ENCODE measurements around the gene SF3B1.
"Not testable (repeated sequence)": the region's sequence is repeated elsewhere in the genome, so short reads cannot be mapped to it uniquely, and the experiment has no call there.

Gene SF3B1, protein sequence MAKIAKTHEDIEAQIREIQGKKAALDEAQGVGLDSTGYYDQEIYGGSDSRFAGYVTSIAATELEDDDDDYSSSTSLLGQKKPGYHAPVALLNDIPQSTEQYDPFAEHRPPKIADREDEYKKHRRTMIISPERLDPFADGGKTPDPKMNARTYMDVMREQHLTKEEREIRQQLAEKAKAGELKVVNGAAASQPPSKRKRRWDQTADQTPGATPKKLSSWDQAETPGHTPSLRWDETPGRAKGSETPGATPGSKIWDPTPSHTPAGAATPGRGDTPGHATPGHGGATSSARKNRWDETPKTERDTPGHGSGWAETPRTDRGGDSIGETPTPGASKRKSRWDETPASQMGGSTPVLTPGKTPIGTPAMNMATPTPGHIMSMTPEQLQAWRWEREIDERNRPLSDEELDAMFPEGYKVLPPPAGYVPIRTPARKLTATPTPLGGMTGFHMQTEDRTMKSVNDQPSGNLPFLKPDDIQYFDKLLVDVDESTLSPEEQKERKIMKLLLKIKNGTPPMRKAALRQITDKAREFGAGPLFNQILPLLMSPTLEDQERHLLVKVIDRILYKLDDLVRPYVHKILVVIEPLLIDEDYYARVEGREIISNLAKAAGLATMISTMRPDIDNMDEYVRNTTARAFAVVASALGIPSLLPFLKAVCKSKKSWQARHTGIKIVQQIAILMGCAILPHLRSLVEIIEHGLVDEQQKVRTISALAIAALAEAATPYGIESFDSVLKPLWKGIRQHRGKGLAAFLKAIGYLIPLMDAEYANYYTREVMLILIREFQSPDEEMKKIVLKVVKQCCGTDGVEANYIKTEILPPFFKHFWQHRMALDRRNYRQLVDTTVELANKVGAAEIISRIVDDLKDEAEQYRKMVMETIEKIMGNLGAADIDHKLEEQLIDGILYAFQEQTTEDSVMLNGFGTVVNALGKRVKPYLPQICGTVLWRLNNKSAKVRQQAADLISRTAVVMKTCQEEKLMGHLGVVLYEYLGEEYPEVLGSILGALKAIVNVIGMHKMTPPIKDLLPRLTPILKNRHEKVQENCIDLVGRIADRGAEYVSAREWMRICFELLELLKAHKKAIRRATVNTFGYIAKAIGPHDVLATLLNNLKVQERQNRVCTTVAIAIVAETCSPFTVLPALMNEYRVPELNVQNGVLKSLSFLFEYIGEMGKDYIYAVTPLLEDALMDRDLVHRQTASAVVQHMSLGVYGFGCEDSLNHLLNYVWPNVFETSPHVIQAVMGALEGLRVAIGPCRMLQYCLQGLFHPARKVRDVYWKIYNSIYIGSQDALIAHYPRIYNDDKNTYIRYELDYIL

DNA sequence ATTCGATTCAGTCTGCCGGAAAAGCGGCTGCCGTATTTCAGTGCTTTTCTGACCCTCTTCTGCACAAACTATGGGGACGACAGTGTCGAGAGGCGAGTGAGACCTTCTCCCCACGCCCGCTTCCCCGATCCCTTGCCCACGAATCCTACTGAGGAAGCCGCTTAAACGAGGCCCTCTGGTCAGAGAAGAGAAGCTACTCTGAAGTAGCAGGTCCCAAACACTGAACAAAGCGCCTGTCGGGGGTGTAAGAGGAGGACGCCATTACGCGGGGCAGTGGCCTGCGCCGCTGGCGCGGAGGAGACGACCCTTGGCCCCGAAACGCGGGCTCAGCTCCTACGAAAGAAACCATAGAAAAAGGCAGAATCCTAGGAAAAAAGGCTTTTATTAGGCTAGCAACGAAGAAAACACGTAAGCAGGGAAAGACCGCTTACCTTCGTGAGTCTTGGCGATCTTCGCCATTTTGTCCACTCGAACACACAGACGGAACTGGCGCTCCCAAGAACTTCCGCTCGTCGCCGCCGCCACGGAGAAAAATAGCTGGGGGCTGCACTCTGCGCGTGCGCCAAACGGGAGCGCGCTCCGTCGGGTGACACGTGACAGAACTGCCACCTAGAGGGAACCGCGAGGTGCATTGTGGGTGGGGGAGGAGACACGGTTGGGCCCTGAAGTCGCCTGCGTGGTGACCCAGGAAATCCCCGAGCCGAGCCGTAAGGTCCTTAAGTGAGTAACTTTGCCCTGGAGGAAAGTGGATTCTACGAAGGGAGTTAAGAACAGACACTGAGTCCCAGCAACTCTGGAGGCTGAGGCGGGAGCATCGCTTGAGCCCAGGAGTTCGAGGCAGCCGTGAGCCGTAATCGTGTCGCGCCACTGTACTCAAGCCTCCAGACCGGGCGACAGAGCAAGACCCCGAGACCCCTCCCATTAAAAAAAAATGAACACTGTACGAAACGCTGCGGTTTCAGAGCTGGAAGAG is at the start of gene SF3B1:
Gene SF3B1 (minus strand): TSS at position 488 of the 973 bp plus-strand sequence. CDS start 29 bp downstream, at position 459.
- DNase-seq (ENCODE audit: low read depth in 1 of 2, low spot score in 1 of 2): peak; percentile 96 to 97

DNA sequence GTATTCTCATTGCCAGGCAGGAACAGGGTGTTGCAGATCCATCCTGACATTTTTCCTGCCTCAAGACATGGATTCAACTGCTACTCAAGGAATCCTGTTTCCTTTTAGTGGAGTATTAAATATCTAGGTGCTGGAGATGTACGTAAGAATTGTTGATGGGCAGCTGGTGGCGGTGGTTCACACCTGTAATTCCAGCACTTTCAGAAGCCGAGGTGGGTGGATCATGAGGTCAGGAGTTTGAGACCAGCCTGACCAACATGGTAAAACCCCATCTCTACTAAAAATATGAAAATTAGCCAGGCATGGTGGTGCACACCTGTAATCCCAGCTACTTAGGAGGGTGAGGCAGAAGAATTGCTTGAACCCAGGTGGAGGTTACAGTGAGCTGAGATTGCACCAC is 49.4 kb upstream of the SF3B1 start:
- not testable (repeated sequence) for DNase-seq (ENCODE audit: low read depth in 1 of 2, low spot score in 1 of 2)

DNA sequence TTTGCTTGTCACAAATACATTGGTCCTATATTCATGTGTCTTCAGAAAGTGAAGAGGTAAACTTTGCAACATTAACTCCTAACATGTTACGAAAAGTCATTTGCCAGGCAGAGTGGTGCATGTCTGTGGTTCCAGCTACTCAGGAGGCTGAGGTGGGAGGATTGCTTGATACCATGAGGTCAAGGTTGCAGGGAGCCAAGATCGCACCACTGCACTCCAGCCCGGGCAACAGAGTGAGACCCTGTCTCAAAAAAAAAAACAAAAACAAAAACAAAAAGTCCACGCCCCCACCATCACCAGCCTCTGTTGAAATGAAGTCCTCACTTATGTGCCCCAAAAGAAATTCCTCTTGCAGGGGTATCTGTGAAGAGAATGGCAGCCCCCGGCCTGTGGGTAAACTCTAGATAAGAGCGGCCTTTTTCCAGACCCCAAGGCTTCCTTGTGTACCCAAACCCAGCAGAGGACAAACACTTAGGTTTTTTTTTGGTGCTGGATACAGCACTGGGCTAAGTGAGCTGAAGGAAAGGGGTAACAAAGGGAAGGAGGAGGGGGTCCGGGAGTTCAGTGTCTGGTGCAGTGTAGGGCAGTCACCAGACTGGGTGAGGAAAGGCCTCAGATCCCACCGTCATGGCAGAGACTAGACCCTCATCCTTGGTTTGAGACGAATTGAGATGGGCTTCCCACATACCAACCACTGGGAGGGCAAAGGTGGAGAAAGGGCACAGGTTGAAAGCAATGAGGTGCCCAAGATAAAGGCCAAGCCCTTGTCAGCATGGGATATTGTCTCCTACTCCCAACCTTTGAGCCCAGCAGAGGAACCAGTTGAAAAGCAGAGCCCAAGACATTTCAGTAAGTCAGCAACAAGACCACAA is 45.6 kb upstream of the SF3B1 start:
- DNase-seq (ENCODE audit: low read depth in 1 of 2, low spot score in 1 of 2): no peak

DNA sequence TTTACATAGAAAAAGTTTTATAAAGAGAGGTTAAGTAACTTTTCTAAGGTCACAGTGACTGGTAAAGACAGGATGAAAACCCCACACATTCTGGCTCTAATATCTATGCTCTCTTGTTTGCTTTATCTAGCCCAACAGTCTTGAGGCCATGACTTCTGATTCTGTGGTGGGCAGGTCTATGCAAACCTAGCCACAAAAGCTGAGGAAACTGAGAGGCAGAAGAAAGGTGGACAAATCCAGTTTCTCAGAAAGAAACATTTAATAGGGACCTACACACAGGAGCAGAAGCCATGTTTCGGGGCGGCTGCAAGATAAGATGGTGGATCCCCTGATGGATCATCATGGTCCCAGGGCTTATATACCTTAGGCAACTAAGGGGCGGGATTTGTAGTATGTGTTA is 43.0 kb upstream of the SF3B1 start:
- no peak for DNase-seq (ENCODE audit: low read depth in 1 of 2, low spot score in 1 of 2)

DNA sequence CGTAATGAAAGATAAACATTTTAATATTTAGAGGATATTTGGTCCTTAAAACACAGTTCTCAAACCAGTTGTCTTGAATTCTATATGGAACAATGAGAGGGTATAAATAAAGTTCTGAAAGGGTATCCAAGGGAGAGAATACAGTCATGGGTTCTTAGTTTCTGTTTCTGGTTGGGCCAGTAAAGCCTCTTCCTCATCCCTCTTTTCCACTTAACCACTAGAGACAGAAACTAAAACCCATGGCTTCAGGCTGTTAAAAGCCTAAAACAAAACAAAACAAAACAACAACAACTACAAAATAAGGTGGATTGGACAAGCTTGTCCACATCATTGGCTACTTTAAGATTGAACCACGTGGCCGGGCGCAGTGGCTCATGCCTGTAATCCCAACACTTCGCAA is 37.3 kb upstream of the SF3B1 start:
- no peak for DNase-seq (ENCODE audit: low read depth in 1 of 2, low spot score in 1 of 2)

DNA sequence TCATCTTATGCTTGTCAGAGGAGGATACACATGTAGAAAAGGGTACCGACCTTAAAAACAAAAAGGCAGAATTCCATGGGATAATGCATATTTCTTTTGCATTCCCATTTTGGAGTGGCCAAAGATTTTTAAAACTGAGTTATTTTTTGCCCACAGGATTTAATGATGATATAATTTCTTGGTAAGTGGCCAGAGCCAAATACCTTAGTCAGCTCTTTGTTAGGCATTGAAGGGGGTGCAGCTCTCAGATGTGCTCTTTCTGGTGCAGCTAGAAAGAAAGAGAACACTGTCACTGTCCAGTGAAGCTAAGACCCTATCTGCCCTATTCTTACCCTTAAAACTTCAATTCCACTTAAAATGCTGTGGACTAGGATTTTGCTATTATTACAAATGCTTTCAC is 29.3 kb upstream of the SF3B1 start:
- DNase-seq (ENCODE audit: low read depth in 1 of 2, low spot score in 1 of 2): no peak

DNA sequence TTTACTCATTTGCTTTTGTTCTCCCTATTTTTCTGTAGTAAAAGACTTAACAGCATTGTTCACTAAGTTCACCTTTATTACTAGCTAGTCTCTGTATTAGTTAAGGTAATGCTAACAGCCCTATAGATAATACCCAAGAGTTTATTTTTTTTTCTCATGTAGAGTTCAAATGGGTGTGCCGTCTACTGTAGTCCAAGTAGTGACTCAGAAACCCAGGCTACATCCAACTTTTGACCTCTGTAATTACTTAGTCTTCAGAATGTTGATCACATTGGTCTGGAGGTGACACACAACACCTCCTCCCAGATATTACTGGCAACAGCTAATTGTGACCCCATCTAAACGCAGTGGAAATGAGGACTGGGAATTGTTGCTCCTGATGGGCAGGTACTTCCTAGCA is 26.2 kb upstream of the SF3B1 start:
- no peak for DNase-seq (ENCODE audit: low read depth in 1 of 2, low spot score in 1 of 2)

DNA sequence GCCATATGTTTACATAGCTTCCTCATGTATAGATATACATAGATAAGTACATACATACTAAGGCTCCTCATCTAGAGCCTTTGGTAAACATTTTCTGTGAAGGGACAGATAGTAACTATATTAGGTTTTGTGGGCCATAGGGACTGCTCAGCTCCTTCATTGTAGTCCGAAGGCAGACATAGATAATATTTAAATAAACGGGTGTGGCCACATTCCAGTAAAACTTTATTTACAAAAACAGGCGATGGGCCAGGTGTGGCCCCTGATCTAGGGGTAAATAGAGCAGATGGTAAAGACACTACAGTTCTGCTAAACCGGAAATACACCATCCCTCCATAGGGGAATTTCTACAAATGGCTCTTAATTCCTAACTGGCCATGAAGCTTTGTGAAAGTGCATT is 25.8 kb upstream of the SF3B1 start:
- DNase-seq (ENCODE audit: low read depth in 1 of 2, low spot score in 1 of 2): no peak

DNA sequence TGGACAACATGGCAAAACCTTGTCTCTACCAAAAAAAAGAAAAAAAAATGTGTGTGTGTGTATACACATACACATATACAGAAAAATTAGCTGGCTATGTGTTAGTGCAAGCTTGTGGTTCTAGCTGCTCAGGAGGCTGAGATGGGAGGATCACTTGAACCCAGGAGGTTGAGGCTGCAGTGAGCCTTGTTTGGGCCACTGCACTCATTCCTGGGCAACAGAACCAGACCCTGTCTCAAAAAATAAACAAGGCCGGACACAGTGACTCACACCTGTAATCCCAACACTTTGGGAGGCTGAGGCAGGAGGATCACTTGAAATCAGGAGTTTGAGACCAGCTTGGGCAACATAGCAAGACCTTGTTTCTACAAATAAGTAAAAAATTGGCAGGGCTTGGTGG is 20.6 kb upstream of the SF3B1 start:
- no peak for DNase-seq (ENCODE audit: low read depth in 1 of 2, low spot score in 1 of 2)

DNA sequence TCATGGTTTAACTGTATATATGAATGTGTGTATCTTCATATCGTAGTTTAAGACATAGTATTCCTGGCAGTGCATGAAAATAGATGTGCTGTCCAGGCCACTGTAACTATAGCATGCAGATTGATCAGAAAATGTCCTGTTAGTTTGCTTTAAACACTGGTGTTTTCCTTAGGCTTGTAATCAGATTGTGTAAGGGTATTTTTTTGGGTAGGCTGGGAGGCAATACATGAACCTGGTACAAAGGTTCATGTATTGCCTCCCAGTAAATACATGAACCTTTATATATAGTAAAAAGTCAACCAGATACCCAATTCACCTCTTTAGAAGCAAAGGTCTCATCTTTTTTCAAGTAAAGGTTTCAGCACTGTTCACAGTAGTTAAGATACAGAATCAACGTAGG is 20.1 kb upstream of the SF3B1 start:
- DNase-seq (ENCODE audit: low read depth in 1 of 2, low spot score in 1 of 2): no peak

DNA sequence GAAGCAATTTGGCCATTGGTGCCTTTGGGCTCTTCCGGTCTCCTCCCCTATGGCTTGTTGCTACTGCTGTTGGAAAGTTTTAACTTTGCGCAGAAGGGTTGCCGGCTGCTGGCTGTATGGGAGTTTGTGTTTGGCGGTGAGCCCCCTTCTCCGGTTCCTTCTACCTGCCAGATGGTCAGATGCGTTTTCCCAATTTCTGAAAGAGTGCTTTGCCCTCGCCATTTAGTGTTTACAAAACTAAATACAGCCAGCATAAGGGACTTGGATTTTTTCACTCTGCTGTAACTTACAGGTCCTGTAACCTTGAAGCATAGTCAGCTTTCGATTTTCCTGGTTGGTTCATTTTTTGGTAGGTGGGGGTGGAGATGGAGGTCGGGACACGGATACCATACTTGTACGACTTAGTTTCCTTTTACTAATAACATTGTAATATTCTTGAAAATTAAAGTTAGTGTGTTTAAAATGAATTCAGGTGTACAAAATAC is 19.1 kb upstream of the SF3B1 start:
- DNase-seq (ENCODE audit: low read depth in 1 of 2, low spot score in 1 of 2): no peak

DNA sequence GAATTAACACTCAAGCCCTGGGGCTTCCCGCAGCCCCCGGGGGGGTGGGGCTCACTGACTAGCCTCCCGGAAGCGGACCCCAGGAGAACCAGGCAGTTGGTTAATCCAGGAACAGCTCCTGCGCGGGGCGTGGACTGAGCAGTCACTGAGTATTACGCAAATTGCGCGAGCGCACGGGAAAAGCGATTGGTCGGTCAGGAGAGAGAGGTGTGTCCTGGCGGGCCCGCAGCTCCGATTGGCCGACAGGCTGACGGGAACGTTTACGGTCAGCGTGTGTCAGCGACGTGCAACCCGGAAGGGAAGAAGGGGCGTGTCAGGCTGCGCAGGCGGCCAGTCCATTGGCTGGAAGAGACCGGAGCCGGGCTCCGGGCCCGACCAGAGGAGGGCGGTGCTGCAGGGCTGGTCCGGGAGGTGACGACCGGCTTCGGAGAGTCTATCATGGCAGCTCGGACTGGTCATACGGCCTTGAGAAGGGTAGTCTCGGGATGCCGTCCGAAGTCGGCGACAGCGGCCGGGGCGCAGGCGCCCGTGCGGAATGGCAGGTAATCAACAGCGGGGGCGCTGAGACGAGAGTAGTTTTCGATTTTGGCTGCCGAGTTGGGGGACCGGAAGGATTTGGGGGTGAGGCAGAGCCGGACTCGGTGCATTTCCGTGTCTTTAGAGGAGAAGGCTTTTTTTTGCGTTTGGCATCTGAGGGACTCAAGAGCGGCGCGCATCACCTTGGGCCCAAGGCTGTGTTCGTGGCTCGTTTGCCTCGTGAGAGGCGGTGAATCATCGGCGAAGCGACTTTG is 18.5 kb upstream of the SF3B1 start, which contains the start of gene COQ10B:
Gene COQ10B (plus strand): TSS at position 430 of the 791 bp plus-strand sequence. CDS start 9 bp downstream, at position 439.
- DNase-seq (ENCODE audit: low read depth in 1 of 2, low spot score in 1 of 2): peak; percentile 89 to 97

DNA sequence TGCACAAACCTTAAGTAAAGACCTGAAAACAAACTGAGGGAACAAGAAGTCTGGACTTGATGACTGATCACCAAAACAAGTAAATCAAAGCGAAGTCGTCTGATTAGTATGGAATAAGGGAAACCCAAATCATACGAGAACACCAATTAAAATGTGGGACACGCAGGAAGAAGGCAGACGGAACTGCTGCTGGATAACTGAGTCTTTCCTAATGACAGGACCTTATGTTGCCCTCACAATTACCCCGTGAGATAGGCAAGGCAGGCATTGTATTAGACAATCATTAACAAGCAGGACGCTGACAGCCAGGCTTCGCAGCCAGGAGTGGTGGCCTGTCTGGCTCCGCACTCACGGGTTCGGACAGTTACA is 17.9 kb upstream of the SF3B1 start:
- no peak for DNase-seq (ENCODE audit: low read depth in 1 of 2, low spot score in 1 of 2)

DNA sequence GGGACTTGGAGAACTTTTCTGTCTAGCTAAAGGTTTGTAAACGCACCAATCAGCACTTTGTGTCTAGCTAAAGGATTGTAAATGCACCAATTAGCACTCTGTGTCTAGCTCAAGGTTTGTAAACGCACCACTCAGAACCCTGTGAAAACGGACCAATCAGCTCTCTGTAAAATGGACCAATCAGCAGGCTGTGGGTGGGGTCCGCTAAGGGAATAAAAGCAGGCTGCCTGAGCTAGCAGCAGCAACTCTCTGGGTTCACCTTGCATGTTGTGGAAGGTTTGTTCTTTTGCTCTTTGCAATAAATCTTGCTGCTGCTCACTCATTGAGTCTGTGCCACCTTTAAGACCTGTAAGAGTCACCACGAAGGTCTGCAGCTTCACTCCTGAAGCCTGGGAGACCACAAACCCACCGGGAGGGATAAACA is 16.1 kb upstream of the SF3B1 start:
- DNase-seq (ENCODE audit: low read depth in 1 of 2, low spot score in 1 of 2): not testable (repeated sequence)

DNA sequence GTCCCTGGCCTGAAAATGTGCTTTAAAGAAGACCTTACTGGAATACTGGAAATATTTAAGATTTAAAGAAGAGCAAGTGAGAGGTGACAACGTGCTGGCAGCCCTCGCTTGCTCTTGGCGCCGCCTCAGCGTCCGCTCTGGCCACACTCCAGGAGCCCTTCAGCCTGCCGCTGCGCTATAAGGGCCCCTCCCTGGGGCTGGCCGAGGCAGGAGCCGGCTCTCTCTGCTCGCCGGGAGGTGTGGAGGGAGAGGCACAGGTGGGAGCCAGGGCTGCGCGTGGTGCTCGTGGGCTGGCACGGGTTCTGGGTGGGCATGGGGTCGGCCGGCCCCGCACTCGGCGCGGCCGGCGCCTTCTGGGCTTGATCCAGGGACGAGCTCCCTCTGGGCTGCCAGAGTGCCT is 15.6 kb upstream of the SF3B1 start:
- DNase-seq (ENCODE audit: low read depth in 1 of 2, low spot score in 1 of 2): no peak

DNA sequence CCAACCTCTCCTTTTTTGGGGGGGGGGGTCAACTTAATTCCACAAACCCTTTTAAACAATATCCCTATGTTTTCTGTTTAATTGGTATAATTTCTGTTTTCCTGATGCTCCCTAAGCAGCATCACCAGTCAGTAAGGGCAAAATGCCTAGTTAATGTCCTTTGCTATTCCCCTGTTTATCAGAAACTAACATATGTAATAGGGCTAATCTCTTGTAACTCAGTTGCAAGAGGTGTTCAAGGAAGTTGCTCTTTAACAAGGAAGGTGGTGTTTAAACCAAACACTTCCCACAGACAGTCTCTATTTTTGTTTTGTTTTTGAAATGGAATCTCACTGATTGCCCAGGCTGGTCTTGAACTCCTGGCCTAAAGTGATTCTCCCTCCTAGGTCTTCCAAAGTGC is 12.0 kb upstream of the SF3B1 start:
- no peak for DNase-seq (ENCODE audit: low read depth in 1 of 2, low spot score in 1 of 2)

DNA sequence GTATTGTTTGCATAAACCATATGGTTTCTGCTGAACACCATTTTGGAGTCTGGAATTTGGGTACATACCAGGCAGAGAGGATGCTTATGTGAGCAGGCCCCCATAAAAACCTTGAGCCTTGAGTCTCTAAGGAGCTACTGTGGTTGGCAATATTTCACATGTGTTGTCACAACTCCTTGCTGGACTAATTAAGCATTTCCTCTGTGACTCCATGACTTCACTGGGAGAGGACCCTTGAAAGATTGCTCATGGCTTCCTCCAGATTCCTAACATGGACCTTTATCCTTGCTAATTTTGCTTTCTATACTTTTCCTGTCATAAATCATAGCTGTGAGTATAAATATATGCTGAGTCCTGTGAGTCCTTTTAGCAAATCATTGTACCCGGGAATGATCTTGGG is 10.9 kb upstream of the SF3B1 start:
- no peak for DNase-seq (ENCODE audit: low read depth in 1 of 2, low spot score in 1 of 2)

DNA sequence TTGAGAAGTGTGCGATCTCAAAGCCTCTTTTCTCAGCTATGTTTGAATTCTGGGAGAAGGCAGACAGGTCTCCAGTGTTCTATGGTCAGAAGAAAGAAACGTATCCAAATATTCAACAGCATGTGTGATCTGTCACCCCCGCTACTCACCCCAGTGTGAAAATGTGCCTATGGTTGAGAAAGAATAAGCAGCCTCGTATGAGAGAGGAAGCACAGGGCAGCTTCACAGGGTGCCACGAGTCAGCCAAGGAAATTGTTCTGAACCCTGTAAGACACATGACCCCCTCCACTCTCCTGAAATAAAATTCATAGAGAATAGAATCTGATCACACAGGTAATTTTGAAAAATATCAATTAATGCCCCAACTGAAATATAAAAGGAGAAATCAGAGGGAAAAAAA is 8.0 kb upstream of the SF3B1 start:
- no peak for DNase-seq (ENCODE audit: low read depth in 1 of 2, low spot score in 1 of 2)
